ENCODE measurements around the gene MCOLN1. TPM values are rescaled to one million over a fixed set of nuclear protein-coding genes. Genes with fewer than 3 reads are reported as not detected.

Gene MCOLN1
- total and polyA plus RNA-seq, 2 of the 8 experiments (the other 6 are each of a cell fraction or from before 2014, with no cell fraction given), result 19.1 to 40.0 TPM

- TF ChIP-seq SRF (IDR thresholded peaks at IDR 0.05; ENCODE audit: low read depth, low read length), result no peak
Measured at GRCh38 chr19:7545300-7545699, 22.9 kb downstream of the MCOLN1 start (continued).
